HepG2 (cell line): ENCODE data around the gene STRA6.

ENCODE experiments used
- FIP1L1 ChIP-seq: fragments of 200-400 bp; formaldehyde crosslinking; IDR thresholded peaks from 2 replicates; pipeline ENCODE4 v1.6.1; 2018; ENCODE audit warnings: low read depth, mild to moderate bottlenecking, low read length, moderate library complexity, borderline replicate concordance; ENCODE audit not compliant: insufficient read depth
- ZNF260 ChIP-seq: sonication (generic); formaldehyde crosslinking; IDR thresholded peaks from 2 replicates; pipeline ENCODE4 v1.4.0; 2020; ENCODE audit warnings: missing genetic modification reagents, low read depth, mild to moderate bottlenecking, borderline replicate concordance
- ZNF75D ChIP-seq: sonication (generic); formaldehyde crosslinking; IDR thresholded peaks from 2 replicates; pipeline ENCODE4 v1.8.1; 2023; ENCODE audit warnings: missing genetic modification reagents, mild to moderate bottlenecking, borderline replicate concordance

- TF ChIP-seq ZNF75D (CRISPR knock-in tag), result no peak
- TF ChIP-seq ZNF260 (CRISPR knock-in tag), result no peak
- no peak for TF ChIP-seq FIP1L1
These were observed 40.0 kb upstream of the STRA6 start for GRCh38 chr15:74242441-74243185.
